Smooth muscle cell of the coronary artery (primary cell): ENCODE data around the gene DNMT3L. TPM values are rescaled to one million over a fixed set of nuclear protein-coding genes. Genes with fewer than 3 reads are reported as not detected.

Experiments
- total RNA-seq: library from RNA; depleted of rRNA; stranded (reverse); fragments of >200 nt; gene quantifications from 2 replicates; pipeline ENCODE4 v1.2.3, GENCODE V29; 2014; ENCODE audit warnings: low replicate concordance

The DNMT3L gene
- not detected in 2 replicates for total RNA-seq

DNA sequence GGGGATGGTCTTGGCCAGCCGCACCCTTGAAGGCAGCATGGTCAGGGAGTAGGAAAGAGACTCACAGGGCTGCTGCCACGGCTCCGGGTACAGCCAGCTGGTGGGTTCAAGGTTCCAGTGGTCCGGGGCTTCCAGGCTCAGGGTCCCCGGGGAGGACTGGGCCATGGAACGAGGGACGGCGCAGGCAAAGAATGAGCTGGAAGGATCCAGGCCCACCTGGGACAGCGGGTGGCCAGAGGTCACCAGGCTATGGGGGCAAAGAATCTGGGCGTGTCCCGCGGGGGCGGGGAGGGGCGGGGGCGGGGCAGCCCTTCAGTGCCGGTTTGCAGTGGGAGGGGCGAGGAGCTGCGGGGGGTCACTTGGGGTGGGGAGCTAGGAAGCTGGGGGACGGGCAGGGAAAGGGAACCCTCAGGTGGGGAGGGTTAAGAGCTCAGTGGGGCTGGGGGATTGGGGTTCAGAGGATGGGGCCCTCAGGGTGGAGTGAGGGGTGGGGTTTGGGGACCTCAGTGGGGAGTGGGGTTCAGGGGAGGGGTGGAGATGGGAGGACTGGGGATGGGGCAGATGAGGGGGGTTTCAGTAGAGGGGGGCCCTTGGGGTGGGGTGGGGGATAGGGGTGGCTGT, at the start of gene DNMT3L:
Gene DNMT3L, minus strand, starts transcription at position 223 of the 621 bp plus-strand sequence. CDS start 638 bp downstream, outside the sequence.

DNA sequence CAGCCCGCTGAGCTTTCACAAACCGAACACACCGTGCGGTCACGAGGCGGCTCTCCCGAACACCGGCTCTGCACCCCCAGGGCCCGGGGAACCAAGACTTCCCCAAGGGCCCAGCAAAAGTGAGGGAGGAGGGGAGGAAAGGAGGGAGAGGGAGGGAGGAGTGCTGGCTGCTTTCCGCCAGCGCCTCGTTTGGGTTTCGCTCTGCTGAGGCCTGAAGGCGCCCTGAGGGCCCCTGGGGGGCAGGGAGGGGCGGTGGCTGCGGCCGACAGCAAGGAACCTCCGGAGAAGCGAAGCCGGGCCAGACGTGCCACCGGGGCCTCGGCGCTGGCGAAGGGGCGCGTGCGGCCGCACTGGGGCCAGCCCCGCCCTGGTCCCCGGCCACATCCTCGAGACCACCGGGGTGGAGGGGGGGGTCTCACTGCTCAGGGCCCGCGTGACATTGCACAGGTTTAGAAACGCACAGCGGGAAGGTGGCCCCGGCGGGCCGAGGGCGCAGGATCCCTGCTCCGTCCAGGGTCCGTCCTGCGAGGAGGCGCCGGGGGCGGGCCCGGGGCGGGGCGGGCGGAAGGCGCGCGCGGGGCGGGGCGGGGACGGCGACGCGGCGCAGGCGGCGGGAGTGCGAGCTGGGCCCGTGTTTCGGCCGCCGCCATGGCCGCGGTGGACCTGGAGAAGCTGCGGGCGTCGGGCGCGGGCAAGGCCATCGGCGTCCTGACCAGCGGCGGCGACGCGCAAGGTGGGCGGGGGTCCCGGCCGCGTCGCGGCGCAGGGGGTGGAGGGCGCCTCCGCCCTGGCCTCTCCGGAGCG, 38.0 kb upstream of the DNMT3L start, which contains the start of gene PFKL:
Gene PFKL, plus strand, starts transcription at position 596 of the 804 bp plus-strand sequence. Its CDS starts 53 bp downstream, at position 649.

DNA sequence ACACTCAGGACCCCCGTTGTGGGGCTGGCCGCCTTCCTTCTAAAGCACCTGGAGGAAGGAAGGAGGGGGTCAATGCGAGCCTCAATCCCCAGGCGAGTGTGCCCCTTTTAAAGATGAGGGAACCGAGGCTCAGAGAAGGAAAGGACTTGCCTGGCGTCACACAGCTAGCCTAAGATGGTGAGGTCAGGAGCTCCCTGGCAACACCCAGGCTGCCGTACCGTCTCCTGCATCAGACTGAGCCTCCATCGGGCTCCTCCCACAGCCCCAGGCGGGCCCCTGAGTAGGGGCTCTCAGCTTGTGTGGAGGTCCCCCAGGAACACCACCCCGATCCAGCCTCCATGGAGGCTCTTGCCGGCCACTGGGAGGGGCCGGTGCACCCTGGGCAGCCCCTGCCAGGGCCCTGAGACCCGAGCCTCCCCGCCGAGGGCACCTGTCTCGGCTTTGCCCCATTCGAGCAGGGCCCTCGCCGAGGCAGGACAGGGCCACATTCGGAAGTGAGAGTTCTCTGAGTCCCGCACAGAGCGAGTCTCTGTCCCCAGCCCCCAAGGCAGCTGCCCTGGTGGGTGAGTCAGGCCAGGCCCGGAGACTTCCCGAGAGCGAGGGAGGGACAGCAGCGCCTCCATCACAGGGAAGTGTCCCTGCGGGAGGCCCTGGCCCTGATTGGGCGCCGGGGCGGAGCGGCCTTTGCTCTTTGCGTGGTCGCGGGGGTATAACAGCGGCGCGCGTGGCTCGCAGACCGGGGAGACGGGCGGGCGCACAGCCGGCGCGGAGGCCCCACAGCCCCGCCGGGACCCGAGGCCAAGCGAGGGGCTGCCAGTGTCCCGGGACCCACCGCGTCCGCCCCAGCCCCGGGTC, 23.7 kb upstream of the DNMT3L start, which contains the start of gene AIRE:
Gene AIRE, plus strand, starts transcription at position 739 of the 855 bp plus-strand sequence. CDS start 131 bp downstream, outside the sequence.

DNA sequence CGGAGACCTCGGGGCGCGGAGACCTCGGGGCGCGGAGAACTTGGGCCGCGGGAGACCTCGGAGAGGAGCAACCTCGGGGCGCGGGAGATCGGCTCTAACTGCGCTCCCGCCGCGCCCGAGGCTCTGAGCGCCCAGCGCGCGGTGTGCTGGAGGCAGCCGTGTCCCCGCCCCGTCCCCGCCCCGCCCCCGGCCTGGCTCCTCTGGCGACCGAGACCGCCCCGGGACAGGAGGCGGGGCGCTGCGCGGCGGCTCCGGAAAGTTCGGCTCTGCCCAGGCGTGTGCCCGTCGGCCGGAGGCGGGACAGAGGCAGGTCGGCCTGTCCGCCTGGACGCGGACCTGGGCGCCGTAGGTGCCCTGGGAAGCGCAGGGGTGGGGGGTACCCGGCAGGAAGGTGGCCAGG, 20.9 kb downstream of the DNMT3L start, which contains the start of gene ICOSLG:
Gene ICOSLG, minus strand, starts transcription at position 102 of the 400 bp plus-strand sequence. CDS start 126 bp downstream, outside the sequence.

Other genes with a start within 250 kb of the DNMT3L start
- gene TRAPPC10, start 249.6 kb downstream of the DNMT3L start, total RNA-seq = 8.7 and 18.5 TPM in 2 replicates
- 2.6 and 15.7 TPM in 2 replicates for gene PWP2, start 154.5 kb downstream of the DNMT3L start, total RNA-seq
- 18.0 and 82.8 TPM in 2 replicates for gene GATD3, start 128.2 kb downstream of the DNMT3L start, total RNA-seq
- gene ICOSLG, start 21.0 kb downstream of the DNMT3L start, total RNA-seq = under 0.01 and 0.12 TPM in 2 replicates
- not detected in 2 replicates for gene AIRE, start 24.0 kb upstream of the DNMT3L start, total RNA-seq
- 224 and 530 TPM in 2 replicates for gene PFKL, start 38.2 kb upstream of the DNMT3L start, total RNA-seq
- 10.1 and 14.4 TPM in 2 replicates for gene CFAP410, start 77.5 kb upstream of the DNMT3L start, total RNA-seq
- under 0.01 TPM in 1 of 2 replicates, not detected in the other for gene TRPM2, start 91.7 kb upstream of the DNMT3L start, total RNA-seq
- 0.12 and 0.38 TPM in 2 replicates for gene LRRC3, start 193.6 kb upstream of the DNMT3L start, total RNA-seq